GM18867 (cell line): ENCODE data around the gene NOL4L.

ENCODE experiments used
- ATAC-seq: cut with Tn5 transposase; IDR thresholded peaks from one replicate; pipeline ENCODE4 v1.9.1; 2021; ENCODE audit warnings: mild to moderate bottlenecking, moderate library complexity; ENCODE audit not compliant: unreplicated experiment

NOL4L gene

GRCh38 chr20:32543570-32544259 is 41.4 kb downstream of the NOL4L start:
- no peak for ATAC-seq

GRCh38 chr20:32542259-32542615 is 42.9 kb downstream of the NOL4L start:
- no peak for ATAC-seq

- ATAC-seq = no peak
Observed at GRCh38 chr20:32541323-32542258, 43.5 kb downstream of the NOL4L start.

- no peak for ATAC-seq
Observed at GRCh38 chr20:32539817-32540675, 45.1 kb downstream of the NOL4L start.

GRCh38 chr20:32539026-32539816 is 45.9 kb downstream of the NOL4L start:
- ATAC-seq = no peak

GRCh38 chr20:32538526-32538939 is 46.6 kb downstream of the NOL4L start:
- ATAC-seq = no peak

GRCh38 chr20:32537657-32538525 is 47.2 kb downstream of the NOL4L start:
- ATAC-seq = no peak

DNA sequence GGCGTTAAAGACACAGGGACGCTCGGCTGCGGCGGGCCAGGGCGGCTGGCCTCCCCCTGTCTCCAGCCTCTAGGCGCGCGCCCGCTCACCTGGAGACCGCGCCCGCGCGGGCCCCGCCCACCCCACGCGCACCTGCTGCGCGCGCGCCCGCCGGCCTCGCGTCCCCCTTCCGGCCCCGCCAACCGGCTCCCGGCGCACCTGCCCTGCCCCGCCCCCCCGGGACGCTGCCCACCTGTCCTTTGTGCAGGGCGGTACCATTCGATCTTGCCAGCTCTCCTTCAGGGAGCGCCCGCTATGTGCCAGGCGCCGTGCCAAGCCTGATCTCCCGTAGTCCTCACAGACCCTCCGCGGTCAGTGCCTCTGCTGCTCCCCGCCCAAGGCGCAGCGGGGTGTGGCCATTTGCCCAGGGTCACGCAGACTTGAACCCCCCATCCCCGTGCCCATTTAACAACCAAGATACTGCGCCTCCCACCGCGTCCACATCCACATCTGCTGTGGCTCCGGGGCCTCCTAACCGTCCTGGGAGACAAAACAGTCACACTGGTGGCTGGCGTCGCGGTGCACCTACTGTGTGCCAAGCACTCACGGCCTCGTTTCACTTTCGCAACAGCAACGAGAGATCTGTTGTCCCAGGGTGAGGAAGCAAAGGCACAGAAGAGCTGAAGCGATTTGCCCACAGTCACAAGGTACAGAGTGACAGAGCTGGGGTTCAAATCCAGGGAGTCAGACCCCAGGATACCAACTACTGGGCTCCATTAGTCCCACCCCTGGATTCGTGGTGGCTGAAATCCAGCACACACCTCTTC is 48.1 kb downstream of the NOL4L start:
- ATAC-seq = peak; percentile 32

DNA sequence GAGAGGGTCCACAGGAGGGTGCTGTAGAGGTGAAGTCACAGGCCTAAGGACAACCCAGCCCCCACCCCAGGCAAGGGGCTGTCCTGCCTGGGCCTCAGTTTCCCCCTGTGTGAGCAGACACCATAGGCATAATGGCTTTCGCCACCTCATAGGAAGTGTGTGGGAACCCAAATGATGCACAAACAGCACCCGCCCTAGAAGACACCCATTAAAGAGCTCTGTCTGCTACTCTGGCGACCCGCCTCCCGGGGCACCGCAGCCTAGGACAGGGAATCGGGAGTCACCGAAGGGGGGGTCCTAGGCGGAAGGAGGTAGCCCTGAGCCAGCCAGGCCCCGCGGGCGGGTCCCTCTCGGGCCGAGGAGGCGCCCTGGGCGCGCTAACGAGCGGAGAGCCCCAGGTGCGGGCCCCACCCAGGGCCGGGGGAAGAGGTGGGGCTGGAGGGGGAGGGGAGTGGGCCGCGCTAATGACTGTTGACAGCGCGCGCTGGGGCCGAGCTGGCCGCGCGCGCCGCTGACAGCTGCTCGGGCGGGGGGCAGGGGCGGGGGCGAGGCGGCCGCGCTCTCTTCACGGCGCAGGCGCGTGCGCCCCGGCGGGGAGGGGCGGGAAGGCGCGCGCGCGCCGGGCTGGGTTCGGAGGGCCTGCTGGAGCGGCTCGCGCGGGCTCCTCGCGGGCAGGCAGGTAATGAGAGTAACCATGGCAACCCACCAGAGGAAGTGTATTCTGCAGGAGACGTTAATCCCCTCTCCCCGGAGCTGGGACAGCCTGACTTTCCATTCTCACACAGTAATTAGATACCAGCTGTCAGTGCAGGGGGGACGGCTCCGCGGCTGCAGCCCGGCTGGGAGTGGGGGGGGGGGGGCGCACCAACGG is 48.9 kb downstream of the NOL4L start:
- peak; percentile 38 for ATAC-seq

GRCh38 chr20:32535316-32535952 is 49.7 kb downstream of the NOL4L start:
- no peak for ATAC-seq

GRCh38 chr20:32534661-32535240 is 50.4 kb downstream of the NOL4L start:
- ATAC-seq = no peak

- no peak for ATAC-seq
Observed at GRCh38 chr20:32533732-32534131, 51.4 kb downstream of the NOL4L start.

DNA sequence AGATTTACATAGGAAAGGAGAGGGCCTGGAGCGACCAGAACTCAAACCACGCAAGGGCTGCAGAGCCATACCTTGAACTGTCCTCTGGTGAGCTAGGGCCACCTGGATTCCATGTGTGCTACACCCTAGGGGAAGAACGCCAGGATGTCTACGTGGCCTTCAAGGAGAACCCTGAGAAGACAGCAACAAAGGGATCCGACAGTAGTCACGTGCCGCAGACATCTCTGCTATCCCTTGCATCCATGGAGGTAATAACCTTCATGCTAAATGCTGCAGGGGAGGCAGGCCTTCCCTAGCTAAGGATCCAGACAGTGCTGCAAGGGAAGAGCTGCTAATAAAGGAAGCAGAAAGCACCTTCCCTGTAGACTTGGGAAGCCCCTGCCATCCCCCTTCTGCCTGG is 52.9 kb downstream of the NOL4L start:
- ATAC-seq = no peak

GRCh38 chr20:32528905-32529670 is 56.0 kb downstream of the NOL4L start:
- no peak for ATAC-seq

GRCh38 chr20:32528171-32528891 is 56.8 kb downstream of the NOL4L start:
- no peak for ATAC-seq
